HG03025 (cell line): ENCODE results near the gene TAS2R30.

Experiments
- ATAC-seq: cut with Tn5 transposase; IDR thresholded peaks from one replicate; pipeline ENCODE4 v1.9.1; 2021; ENCODE audit warnings: mild to moderate bottlenecking, moderate library complexity; ENCODE audit not compliant: unreplicated experiment, low FRiP score

Gene TAS2R30

DNA sequence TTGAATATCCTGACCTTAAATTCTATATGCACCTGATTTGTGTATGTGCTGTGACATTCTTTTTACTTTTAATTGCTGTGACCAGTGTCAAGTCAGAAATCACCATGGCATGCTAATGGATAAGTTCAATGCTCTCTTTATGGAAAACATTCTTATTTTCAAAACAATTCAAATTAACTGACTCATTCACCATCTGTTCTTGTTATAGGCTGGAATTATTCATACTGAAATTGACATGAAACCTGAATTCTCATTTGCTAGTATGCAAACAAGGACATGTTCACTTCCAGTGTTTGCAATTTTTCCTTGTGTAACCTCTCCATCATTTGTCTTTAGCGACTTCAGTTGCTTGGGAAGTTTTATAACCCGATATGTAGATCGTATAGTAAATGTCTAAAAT lies at the start of gene TAS2R30:
Gene TAS2R30 (minus strand): TSS at position 340 of the 400 bp plus-strand sequence. CDS start 400 bp downstream, outside the sequence.
- ATAC-seq: no peak

- no peak for ATAC-seq
These were observed 48.6 kb upstream of the TAS2R30 start for GRCh38 chr12:11183011-11183410.

- ATAC-seq: no peak
These were observed 48.1 kb upstream of the TAS2R30 start for GRCh38 chr12:11182529-11182928.

DNA sequence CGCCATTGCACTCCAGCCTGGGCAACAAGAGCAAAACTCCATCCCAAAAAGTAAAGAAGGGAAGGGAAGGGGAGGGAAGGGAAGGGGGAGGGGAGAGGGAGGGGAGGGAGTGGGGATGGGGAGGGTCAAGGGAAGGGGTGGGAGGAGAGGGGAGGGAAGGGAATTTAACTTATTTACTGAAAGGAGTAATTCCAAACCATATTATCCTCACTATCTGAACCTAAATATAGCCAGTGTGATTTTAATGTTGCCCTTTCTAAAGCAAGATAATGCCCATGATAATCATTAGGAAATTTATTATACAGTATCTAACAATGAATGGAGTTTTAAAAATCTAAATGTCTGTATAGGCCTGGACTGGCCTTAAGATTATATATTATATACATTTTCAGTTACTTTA lies 43.8 kb upstream of the TAS2R30 start:
- ATAC-seq: no peak

DNA sequence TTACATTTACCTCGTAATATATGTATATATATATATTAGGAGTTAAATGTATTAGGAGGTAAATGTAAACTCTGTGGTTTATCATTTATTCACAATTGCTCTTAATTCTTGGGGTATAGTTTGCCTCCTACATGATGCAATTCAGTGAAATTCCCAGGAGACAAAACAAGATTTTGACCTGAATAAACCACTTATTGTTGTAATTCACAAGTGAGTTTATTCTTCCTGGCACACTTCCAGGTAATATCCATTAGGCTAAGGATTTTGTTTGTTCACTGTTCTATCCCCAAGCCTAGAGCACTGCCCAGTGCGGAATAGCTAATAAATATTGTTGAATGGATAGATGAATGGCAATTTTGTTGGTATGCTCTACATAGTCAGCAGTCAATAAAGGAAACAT lies 39.6 kb upstream of the TAS2R30 start:
- ATAC-seq: no peak

DNA sequence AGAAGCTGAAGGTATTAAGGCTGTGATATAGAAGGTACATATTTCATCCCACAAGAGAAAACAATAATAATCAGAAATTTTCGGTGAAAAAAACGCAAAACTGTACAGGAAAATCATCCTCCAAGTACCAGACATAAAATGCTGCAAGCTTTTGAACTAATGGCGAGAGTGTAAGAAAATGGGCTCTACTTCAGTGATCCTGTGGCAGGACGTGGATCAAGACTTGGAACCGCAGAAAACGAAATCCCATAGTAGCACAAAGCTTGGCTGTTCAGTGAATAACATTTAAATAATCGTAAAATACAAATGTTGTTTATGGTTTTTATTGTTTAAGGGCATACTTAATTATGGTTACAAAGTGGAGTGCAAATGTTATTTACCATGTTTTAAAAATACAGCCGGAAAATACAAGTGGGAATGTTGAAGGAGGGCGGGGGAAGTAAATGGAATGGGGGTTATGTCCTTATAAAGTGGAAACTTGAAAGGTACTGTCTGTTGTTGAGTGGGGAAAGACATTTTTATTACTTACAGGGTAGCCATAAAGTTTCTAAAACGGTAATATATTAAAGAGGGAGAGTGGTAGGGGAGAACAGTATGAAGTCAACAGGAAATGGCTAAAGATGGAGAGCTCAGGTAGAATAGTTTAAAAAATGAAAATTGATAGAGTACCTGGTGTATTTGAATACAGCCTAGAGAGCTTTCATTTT lies 37.7 kb upstream of the TAS2R30 start:
- ATAC-seq: no peak

GRCh38 chr12:11171145-11171968 lies 36.9 kb upstream of the TAS2R30 start, which contains the start of gene SMIM10L1:
Gene SMIM10L1 (plus strand): TSS chr12:11171194. CDS start chr12:11171357, 163 bp downstream.
- peak; percentile 98 for ATAC-seq

DNA sequence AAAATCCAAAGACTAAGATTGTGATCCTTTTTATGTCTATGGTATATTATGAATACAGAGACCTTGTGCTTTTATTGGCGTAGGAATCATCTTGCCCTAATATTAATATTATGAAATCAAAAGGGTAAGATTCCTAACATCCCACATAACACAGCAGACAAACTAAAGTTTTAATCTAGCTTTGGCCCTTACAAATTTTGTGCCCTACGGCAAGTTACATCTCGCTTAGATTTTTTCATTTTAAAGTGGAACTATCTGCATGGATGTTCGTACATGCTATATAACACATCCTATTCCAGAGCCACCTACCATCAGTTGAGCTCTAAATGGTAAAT lies 36.3 kb upstream of the TAS2R30 start:
- ATAC-seq: no peak

- ATAC-seq: no peak
These were observed 31.9 kb upstream of the TAS2R30 start for GRCh38 chr12:11166300-11166699.

DNA sequence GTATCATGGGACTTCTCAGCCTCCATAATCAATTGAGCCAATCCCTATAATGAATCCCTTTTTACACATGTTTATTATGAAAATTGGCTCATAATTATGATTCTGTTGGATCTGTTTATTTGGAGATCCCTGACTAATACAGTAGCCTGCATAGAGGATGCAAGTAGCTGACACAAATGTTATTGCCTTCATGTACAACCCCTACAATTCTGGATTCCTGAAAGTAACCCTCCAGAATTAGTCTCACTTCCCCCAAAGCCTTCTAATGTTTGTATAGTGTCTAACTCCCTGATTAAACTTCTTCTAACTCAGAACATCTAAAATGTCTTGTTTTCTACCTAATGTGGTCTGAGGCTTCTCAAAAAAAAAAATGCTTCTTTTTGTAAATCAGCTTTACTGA lies 29.9 kb upstream of the TAS2R30 start:
- ATAC-seq: no peak

- ATAC-seq: no peak
These were observed 28.1 kb upstream of the TAS2R30 start for GRCh38 chr12:11162502-11162901.

DNA sequence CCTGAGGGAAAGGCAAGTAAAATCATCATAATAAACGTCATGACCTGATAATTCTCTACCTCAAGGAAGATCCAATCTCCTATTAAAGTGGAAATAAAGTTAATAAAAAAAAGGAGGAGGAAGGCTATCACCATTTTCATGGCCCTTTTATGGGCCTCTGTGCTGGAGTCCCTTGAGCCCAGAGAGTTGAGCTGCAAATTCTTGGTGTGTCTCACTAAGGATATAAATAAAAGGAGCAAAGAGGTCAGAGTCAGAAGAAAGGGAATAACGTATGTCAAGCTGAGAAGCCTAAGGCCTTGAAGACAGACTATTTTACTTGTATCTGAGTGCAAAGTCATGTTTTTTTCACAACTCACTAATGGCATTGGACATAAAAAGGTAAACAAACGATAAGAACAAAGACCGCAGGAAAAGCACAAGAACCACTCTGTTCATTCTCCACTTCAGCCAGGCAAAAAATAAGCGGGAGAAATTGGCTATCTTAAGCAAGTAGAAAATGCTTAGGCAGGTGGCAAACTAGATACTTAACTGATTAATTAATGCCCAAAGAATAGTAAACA lies 24.5 kb upstream of the TAS2R30 start:
- ATAC-seq: no peak

DNA sequence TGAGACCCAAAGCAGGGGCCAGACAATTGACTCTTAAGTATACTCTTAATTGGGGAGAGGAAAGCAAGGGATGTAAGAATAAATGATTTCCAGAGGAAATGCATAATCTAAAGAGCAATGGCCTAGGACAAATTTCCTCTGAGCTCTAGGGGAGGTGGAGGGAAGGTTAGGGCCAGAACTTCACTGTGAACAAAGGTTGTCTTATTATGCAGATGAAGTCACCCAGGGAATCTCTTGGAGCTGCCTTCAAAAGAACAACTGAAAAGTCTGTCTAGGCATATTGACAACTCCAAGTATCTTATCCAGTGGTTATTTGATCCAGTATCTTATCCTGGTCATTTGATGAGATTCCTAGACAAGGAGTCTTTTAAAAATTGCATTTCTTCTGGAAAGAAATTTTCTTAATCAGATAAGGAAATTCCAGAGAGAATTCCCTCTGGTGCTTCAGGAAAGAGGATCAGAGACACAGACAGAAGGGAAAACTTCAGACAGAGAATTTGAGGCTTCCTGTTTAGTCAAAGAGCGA lies 20.0 kb upstream of the TAS2R30 start:
- no peak for ATAC-seq

GRCh38 chr12:11152725-11153124 lies 18.3 kb upstream of the TAS2R30 start:
- ATAC-seq: no peak

DNA sequence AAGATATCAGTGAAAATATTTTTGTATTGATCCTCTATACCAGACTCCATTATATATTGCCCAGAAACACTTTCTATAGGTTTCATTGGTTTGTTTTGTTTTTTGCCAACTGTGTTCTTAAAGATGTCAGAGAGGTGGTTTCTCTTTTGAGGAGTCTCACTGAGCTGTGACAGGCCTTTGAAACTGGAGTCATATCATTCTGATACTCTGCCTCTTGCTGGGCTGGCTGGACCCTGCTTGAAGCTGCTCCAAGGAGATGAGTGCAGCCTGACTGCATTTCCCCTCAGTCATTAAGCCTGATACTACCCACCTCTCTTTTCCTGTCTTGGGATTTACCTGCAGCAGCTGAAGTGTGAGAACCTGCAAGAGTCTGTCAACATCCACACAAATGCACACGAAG lies 16.4 kb upstream of the TAS2R30 start:
- no peak for ATAC-seq

DNA sequence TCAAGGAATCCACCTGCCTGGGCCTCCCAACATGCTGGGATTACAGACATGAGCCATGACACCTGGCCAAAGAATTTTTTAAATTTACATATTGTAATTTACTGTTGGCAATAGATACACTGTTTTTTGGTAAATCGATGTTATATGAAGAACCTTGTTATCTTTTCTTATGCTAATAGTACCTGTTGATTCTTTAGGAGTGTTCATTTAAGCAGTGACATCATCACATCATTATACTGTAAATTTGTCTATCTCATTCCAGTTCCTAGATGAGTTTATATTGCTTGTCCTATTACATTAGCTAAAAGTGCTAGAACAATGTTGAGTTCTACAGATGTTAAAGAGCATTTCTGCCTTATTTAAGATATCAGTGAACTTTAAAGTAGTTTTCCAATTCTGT lies 13.0 kb upstream of the TAS2R30 start:
- ATAC-seq: no peak

GRCh38 chr12:11144297-11144696 lies 9.9 kb upstream of the TAS2R30 start:
- ATAC-seq: no peak

- ATAC-seq: no peak
These were observed 8.9 kb upstream of the TAS2R30 start for GRCh38 chr12:11143352-11143751.

DNA sequence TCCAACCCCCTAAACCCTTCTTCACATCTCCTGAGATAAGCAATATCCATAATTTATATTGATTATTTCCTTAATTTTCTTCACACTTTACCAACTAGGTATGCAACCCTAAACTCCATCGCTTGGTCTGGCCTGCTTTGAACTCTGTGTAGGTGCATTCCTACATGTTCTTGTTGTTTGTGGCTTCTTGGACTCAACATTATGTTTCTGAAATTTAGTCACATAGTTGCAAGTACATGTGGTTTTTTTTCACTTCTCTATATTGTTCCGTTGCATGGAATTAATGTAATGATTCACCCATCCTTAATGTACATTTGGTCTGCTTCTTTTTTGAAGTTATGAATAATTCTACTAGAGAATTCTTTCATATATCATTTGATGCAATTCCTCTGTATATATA lies 1.6 kb upstream of the TAS2R30 start:
- no peak for ATAC-seq

GRCh38 chr12:11133816-11134215 lies 628 bp downstream of the TAS2R30 start:
- ATAC-seq: no peak

DNA sequence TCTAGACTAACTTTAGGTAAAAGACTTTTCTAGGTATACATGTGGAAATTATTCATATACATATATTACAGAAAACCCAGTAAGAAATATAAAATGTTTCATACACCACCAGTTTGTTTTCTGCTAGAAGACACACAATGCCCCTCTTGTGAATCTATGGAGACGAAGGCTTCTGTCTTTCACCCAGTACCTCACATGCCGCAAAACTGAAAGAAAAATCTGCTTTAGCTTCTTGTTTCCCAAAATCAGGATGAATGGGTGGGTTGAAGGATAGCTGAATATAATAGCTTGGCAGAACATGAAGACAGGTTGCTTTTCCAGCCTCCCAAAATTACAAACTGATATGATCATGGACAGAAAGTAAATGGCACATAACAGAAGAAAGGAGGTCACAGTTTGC lies 1.3 kb downstream of the TAS2R30 start:
- ATAC-seq: no peak
